ENCODE data around the gene LYRM2. TPM values are rescaled to one million over a fixed set of nuclear protein-coding genes. Genes with fewer than 3 reads are reported as not detected.

LYRM2 gene
- total RNA-seq, 3 donors from 2014 or later, result 33.9 to 36.0 (median 35.9) TPM

- intact Hi-C loops (cut with DNase I, micrococcal nuclease), result no loop called here
- Histone ChIP-seq H3K4me1 (ENCODE audit: low read depth) (no peaks in the 10 kb centered on the region), H3K36me3 (ENCODE audit: low read depth) (no peaks in the 10 kb centered on the region), H3K4me3 (no peak overlapping the region), H3K9me3 (no peaks in the 10 kb centered on the region)
- no peak for DNase-seq
- TF ChIP-seq CTCF (IDR thresholded peaks at IDR 0.05), result no peak
- ATAC-seq, result no peak
These were observed 55.8 kb downstream of the LYRM2 start for GRCh38 chr6:89582669-89583325.

GRCh38 chr6:89581689-89582088 is 56.9 kb downstream of the LYRM2 start:
- Histone ChIP-seq H3K4me1 (ENCODE audit: low read depth) (no peaks in the 10 kb centered on the region), H3K36me3 (ENCODE audit: low read depth) (no peaks in the 10 kb centered on the region), H3K9me3 (no peaks in the 10 kb centered on the region), H3K4me3 (no peak overlapping the region)
- ATAC-seq (no peak), DNase-seq (no peak)
- intact Hi-C loops (cut with DNase I, micrococcal nuclease), result no loop called here
- TF ChIP-seq CTCF (IDR thresholded peaks at IDR 0.05), result no peak

GRCh38 chr6:89580997-89581666 is 57.4 kb downstream of the LYRM2 start:
- no peak for DNase-seq
- no peak overlapping the region for H3K4me3 ChIP-seq
- intact Hi-C loops (cut with DNase I, micrococcal nuclease), result no loop called here
- ATAC-seq, result no peak
- H3K4me1 ChIP-seq (ENCODE audit: low read depth), result no peaks in the 10 kb centered on the region
- H3K36me3 ChIP-seq (ENCODE audit: low read depth), result no peaks in the 10 kb centered on the region
- no peak for TF ChIP-seq CTCF (IDR thresholded peaks at IDR 0.05)
- no peaks in the 10 kb centered on the region for H3K9me3 ChIP-seq

GRCh38 chr6:89575562-89575960 is 63.0 kb downstream of the LYRM2 start:
- intact Hi-C loops (cut with DNase I, micrococcal nuclease), result no loop called here
- no peak for TF ChIP-seq CTCF (IDR thresholded peaks at IDR 0.05)
- DNase-seq (no peak), ATAC-seq (no peak)
- Histone ChIP-seq H3K9me3 (no peaks in the 10 kb centered on the region), H3K4me3 (no peak overlapping the region), H3K4me1 (ENCODE audit: low read depth) (no peaks in the 10 kb centered on the region), H3K36me3 (ENCODE audit: low read depth) (no peaks in the 10 kb centered on the region)

- intact Hi-C loops (cut with DNase I, micrococcal nuclease), result no loop called here
- DNase-seq (no peak), ATAC-seq (no peak)
- no peaks in the 10 kb centered on the region for H3K4me1 ChIP-seq (ENCODE audit: low read depth)
- H3K36me3 ChIP-seq (ENCODE audit: low read depth), result no peaks in the 10 kb centered on the region
- no peak for TF ChIP-seq CTCF (IDR thresholded peaks at IDR 0.05)
- H3K9me3 ChIP-seq, result no peaks in the 10 kb centered on the region
- H3K4me3 ChIP-seq, result no peak overlapping the region
These were observed 63.5 kb downstream of the LYRM2 start for GRCh38 chr6:89574910-89575561.

Data from mucosa of descending colon (tissue), 3 donors.